ENCODE measurements around the gene TFF1.

The TFF1 gene

GRCh38 chr21:42383331-42383730 lies 17.0 kb upstream of the TFF1 start:
- no peak for DNase-seq (ENCODE audit: low read depth in 2 of 2, low spot score in 1 of 2)

GRCh38 chr21:42382915-42383314 lies 16.6 kb upstream of the TFF1 start:
- DNase-seq (ENCODE audit: low read depth in 2 of 2, low spot score in 1 of 2): no peak

GRCh38 chr21:42381347-42381984 lies 15.1 kb upstream of the TFF1 start:
- DNase-seq (ENCODE audit: low read depth in 2 of 2, low spot score in 1 of 2): no peak

GRCh38 chr21:42379426-42380215 lies 13.3 kb upstream of the TFF1 start:
- DNase-seq (ENCODE audit: low read depth in 2 of 2, low spot score in 1 of 2): no peak

GRCh38 chr21:42378418-42378817 lies 12.1 kb upstream of the TFF1 start:
- DNase-seq (ENCODE audit: low read depth in 2 of 2, low spot score in 1 of 2): no peak

GRCh38 chr21:42377951-42378340 lies 11.6 kb upstream of the TFF1 start:
- no peak for DNase-seq (ENCODE audit: low read depth in 2 of 2, low spot score in 1 of 2)

- no peak for DNase-seq (ENCODE audit: low read depth in 2 of 2, low spot score in 1 of 2)
Observed at GRCh38 chr21:42377211-42377950, 11.0 kb upstream of the TFF1 start.

GRCh38 chr21:42376338-42376982 lies 10.1 kb upstream of the TFF1 start:
- DNase-seq (ENCODE audit: low read depth in 2 of 2, low spot score in 1 of 2): no peak

GRCh38 chr21:42375966-42376337 lies 9.6 kb upstream of the TFF1 start:
- no peak for DNase-seq (ENCODE audit: low read depth in 2 of 2, low spot score in 1 of 2)

GRCh38 chr21:42375506-42375905 lies 9.2 kb upstream of the TFF1 start:
- DNase-seq (ENCODE audit: low read depth in 2 of 2, low spot score in 1 of 2): no peak

- no peak for DNase-seq (ENCODE audit: low read depth in 2 of 2, low spot score in 1 of 2)
Observed at GRCh38 chr21:42374864-42375499, 8.6 kb upstream of the TFF1 start.

GRCh38 chr21:42374457-42374856 lies 8.1 kb upstream of the TFF1 start:
- DNase-seq (ENCODE audit: low read depth in 2 of 2, low spot score in 1 of 2): no peak

- DNase-seq (ENCODE audit: low read depth in 2 of 2, low spot score in 1 of 2): no peak
Observed at GRCh38 chr21:42373908-42374455, 7.6 kb upstream of the TFF1 start.

GRCh38 chr21:42373196-42373907 lies 7.0 kb upstream of the TFF1 start:
- DNase-seq (ENCODE audit: low read depth in 2 of 2, low spot score in 1 of 2): no peak

GRCh38 chr21:42370894-42371654 lies 4.7 kb upstream of the TFF1 start:
- DNase-seq (ENCODE audit: low read depth in 2 of 2, low spot score in 1 of 2): no peak

GRCh38 chr21:42369821-42370220 lies 3.5 kb upstream of the TFF1 start:
- DNase-seq (ENCODE audit: low read depth in 2 of 2, low spot score in 1 of 2): no peak

- no peak for DNase-seq (ENCODE audit: low read depth in 2 of 2, low spot score in 1 of 2)
Observed at GRCh38 chr21:42367367-42368165, 1.2 kb upstream of the TFF1 start.

GRCh38 chr21:42365770-42366169 lies 565 bp downstream of the TFF1 start:
- DNase-seq (ENCODE audit: low read depth in 2 of 2, low spot score in 1 of 2): no peak

Measured in stimulated activated CD8-positive, alpha-beta memory T cell treated with anti-CD3 and anti-CD28 coated beads, Interleukin-4, amount 100 ng/mL, for 4 hours (primary cell).